Suppressor macrophage (primary cell): Measurements from ENCODE around the gene RANBP10.

ENCODE experiments used
- DNase-seq, 4 experiments: peaks; one replicate each; pipeline ENCODE4 v3.0.0-alpha.2; 2020 to 2022

Gene RANBP10

DNA sequence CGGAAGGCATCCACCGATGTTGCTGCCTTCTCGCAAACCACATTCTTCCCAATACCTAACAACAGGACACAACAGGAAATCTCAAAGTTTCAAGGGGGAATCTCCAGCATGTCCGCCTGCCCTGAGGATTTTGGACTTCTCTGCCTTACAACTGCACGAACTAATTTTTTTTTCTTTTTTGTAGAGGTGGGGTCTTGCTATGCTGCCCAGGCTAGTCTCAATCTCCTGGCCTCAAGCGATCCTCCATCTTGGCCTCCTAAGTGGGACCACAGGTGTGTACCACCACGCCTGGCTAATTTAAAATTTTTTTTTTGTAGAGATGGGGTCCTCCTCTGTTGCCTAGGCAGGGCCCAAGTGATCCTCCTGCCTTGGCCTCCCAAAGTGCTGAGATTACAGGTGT is 130.4 kb downstream of the RANBP10 start:
- DNase-seq = no peak

DNA sequence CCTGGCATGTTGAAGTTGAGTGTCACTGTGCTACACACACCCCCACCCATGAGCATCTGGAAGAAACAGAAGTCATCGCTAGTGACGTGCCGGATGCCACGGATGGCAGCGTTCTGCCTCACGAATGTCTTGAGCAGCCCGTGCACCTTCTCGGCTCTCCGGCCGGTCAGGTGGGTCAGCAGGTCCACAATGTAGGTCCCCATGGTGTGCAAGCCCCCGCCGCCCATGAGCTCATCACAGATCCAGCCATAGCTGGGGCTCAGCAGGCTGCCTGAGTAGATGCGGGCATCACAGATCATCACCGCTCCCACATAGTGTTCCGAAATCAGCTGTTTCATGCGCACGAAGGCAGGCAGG is 130.8 kb downstream of the RANBP10 start:
- DNase-seq = no peak

DNA sequence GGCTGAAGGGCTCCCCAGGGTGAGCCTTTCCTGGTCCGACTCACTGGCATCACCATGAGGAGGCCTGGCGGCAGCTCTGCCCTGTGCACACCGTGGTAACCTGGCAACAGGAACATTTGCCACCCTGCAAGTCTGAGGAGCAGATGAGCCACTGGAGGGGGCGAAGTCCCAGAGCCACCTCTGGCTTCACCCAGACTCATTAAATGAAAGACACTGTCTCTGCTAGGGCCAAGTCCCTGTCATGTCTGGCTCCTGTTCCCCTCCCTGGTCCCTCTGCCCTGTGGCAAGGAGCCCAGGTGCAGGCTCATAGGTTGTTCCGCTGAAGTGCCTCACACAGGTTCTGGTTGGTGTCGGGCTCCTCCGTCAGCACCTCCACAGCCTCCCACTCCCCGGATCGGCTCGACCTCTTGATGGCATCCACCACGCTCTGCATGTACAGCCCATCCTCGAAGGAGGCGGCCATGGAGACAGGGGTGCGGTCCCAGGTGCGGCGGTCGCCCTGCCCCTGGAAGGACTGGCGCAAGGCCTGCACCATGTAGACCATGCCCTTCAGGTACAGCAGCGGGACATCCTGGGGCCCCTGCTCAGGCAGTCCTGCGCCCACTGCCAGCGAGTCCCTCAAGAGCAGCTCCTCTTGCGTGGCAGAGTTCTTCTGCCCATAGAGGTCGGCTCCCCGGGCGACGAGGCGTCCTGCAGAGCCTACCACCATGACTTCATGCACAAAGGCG is 131.3 kb downstream of the RANBP10 start:
- no peak for DNase-seq

DNA sequence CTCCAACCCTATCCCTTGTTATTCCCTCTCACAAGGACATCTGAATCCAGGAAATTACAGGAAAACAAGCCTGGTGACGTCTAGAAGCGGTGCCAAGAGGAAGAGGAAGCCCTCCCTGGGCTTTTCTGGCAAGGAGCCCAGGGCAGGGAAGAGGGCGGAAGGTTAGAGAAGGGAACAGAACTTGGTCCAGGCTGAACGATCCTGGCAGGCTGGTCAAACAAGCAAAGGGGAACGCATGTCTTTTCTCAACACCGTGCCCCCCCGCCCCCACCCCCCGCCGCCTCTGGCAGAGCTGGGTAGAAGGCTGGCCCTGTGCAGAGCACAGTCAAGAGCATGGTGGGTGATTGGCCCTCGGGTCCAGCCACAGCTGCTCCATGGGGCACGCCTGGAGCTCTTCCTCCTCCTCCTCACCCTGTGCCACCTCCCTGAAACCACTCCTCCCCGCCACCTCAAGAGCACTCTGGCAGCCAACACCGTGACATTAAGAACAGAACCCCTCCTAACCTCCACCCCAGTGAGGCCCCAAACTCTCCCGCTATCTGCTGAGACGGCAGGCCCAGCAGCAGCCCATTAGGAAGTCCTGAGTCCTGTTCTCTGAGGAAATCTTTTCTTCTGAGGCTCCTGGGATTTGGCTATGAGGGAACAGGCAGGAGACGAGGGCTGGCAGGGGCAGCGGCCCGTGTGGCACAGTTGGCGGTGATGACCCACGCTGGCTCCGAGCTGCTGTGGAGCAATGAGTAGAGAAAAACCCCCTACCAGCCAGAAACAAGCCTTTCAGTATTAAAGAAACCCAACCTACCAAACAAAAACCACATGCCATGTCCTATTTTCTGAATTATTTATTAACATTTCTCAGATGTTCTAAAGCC is 132.4 kb downstream of the RANBP10 start:
- DNase-seq = peak; percentile 89 to 94 (median 93)
